Liver (tissue), 9 donors: Measurements from ENCODE around the gene KPNB1. TPM values are rescaled to one million over a fixed set of nuclear protein-coding genes. Genes with fewer than 3 reads are reported as not detected.

Source experiments
- DNase-seq: peaks from one replicate; pipeline ENCODE4 v3.0.0-alpha.2; 2017; ENCODE audit warnings: low spot score
- H3K27ac ChIP-seq, 2 donors: one replicate each; pipeline ENCODE4 v1.7.0; 2013; ENCODE audit warnings: inconsistent platforms in 2 of 2, low read length in 2 of 2, control low read depth in 1 of 2, low read depth in 1 of 2, mild to moderate bottlenecking in 1 of 2
- H3K27me3 ChIP-seq, 4 donors: one replicate each; pipeline versions ENCODE4 v1.6.1 to v1.7.0; 2013; ENCODE audit warnings: low read length in 3 of 4, inconsistent platforms in 1 of 4, mild to moderate bottlenecking in 1 of 4, moderate library complexity in 1 of 4; ENCODE audit not compliant: control insufficient read depth in 4 of 4, insufficient read depth in 4 of 4
- H3K36me3 ChIP-seq, 4 donors: one replicate each; pipeline versions ENCODE4 v1.6.1 to v1.7.0; 2013; ENCODE audit warnings: low read length in 3 of 4, mild to moderate bottlenecking in 3 of 4, low read depth in 1 of 4, moderate library complexity in 1 of 4; ENCODE audit not compliant: control insufficient read depth in 4 of 4, insufficient read depth in 3 of 4
- H3K4me1 ChIP-seq, 4 donors: one replicate each; pipeline versions ENCODE4 v1.6.1 to v1.7.0; 2013; ENCODE audit warnings: low read length in 3 of 4, mild to moderate bottlenecking in 3 of 4, moderate library complexity in 1 of 4; ENCODE audit not compliant: control insufficient read depth in 4 of 4, insufficient read depth in 4 of 4
- H3K4me3 ChIP-seq, 3 donors: one replicate each; pipeline versions ENCODE4 v1.6.1 to v1.7.0; 2013; ENCODE audit warnings: low read length in 3 of 3, control low read depth in 1 of 3, low read depth in 1 of 3, mild to moderate bottlenecking in 1 of 3
- H3K9ac ChIP-seq, 2 donors: one replicate each; pipeline ENCODE4 v1.7.0; 2013; ENCODE audit warnings: low read length in 2 of 2, mild to moderate bottlenecking in 2 of 2, moderate library complexity in 2 of 2, control low read depth in 1 of 2, low read depth in 1 of 2
- H3K9me3 ChIP-seq, 4 donors: one replicate each; pipeline versions ENCODE4 v1.6.1 to v1.7.0; 2013; ENCODE audit warnings: low read length in 3 of 4; ENCODE audit not compliant: control insufficient read depth in 4 of 4
- ATF3 ChIP-seq: IDR thresholded peaks from 2 replicates; pipeline ENCODE4 v1.6.1; 2016; ENCODE audit warnings: antibody characterized with exemption
- EGR1 ChIP-seq, 2 donors: IDR thresholded peaks; 2 replicates each; pipeline ENCODE4 v1.6.1; 2016 to 2018; ENCODE audit warnings: antibody characterized with exemption in 2 of 2, low read depth in 2 of 2
- FOXA2 ChIP-seq: IDR thresholded peaks from 2 replicates; pipeline ENCODE4 v1.6.1; 2016; ENCODE audit warnings: antibody characterized with exemption
- HNF4G ChIP-seq: IDR thresholded peaks from 2 replicates; pipeline ENCODE4 v1.6.1; 2016; ENCODE audit warnings: antibody characterized with exemption
- MAX ChIP-seq: IDR thresholded peaks from 2 replicates; pipeline ENCODE4 v1.6.1; 2016; ENCODE audit warnings: antibody characterized with exemption
- NR2F2 ChIP-seq: IDR thresholded peaks from 2 replicates; pipeline ENCODE4 v1.6.1; 2016; ENCODE audit warnings: antibody characterized with exemption
- RAD21 ChIP-seq, 2 donors: IDR thresholded peaks; 2 replicates each; pipeline ENCODE4 v1.6.1; 2016; ENCODE audit warnings: antibody characterized with exemption in 2 of 2, mild to moderate bottlenecking in 2 of 2
- REST ChIP-seq: IDR thresholded peaks from 2 replicates; pipeline ENCODE4 v1.6.1; 2016; ENCODE audit warnings: antibody characterized with exemption, mild to moderate bottlenecking
- SP1 ChIP-seq: IDR thresholded peaks from 2 replicates; pipeline ENCODE4 v1.6.1; 2018; ENCODE audit warnings: antibody characterized with exemption, mild to moderate bottlenecking
- YY1 ChIP-seq: IDR thresholded peaks from 2 replicates; pipeline ENCODE4 v1.6.1; 2016; ENCODE audit warnings: antibody characterized with exemption, mild to moderate bottlenecking
- ZBTB33 ChIP-seq: IDR thresholded peaks from 2 replicates; pipeline ENCODE4 v1.6.1; 2016; ENCODE audit warnings: antibody characterized with exemption
- WGBS: extraction: QIAGEN DNeasy Blood & Tissue Kit; methylation state at CpG from one replicate; pipeline ENCODE4 v1.1.7; 2013; 5-methylcytosine and 5-hydroxymethylcytosine counted together
- polyA plus RNA-seq, 2 donors: library from polyadenylated mRNA; stranded (reverse) in 1 of 2; unstranded in 1 of 2; fragments of 200-250 nt in 1 of 2; fragments of >200 nt in 1 of 2; fragmentation: Nextera tagmentation in 1 of 2; extraction: Ambion mirVana in 1 of 2; gene quantifications; one replicate each; pipeline versions ENCODE4 v1.2.1 to v1.2.3, GENCODE V29; 2013 to 2015
- total RNA-seq, 2 donors: library from RNA; depleted of rRNA; stranded (reverse); fragments of >200 nt; gene quantifications; one replicate each; pipeline ENCODE4 v1.2.3, GENCODE V29; 2014
- donor health status: healthy.
- donor health status: healthy.
- donor health status: healthy.
- donor health status: healthy.
- donor health status: healthy.

Gene KPNB1
- total and polyA plus RNA-seq, 4 donors, result 27.6 to 114 (median 75.0) TPM

DNA sequence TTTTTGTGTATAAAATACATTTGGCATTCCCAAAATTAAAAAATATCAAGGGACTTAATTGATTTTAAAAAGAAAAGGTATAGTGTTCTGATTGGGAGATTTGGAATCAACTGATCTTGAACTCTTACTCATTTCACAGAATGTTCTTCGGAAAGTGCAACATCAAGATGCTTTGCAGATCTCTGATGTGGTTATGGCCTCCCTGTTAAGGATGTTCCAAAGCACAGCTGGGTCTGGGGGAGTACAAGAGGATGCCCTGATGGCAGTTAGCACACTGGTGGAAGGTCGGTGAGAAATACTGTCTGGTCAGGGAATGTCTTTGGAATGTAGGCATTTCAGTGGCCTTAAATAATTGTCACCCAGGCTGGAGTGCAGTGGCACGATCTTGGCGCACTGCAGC, 24.8 kb downstream of the KPNB1 start:
- Histone ChIP-seq H3K9ac (no peak overlapping the region), H3K36me3 (peaks cover 42 to 96% (median 92%) of the 10 kb centered on the region in 4 donors), H3K4me1 (no peaks in the 10 kb centered on the region), H3K4me3 (no peak overlapping the region), H3K27me3 (no peaks in the 10 kb centered on the region), H3K9me3 (no peaks in the 10 kb centered on the region), H3K27ac (no peak overlapping the region)
- no peak for DNase-seq
- TF ChIP-seq SP1, result no peak
- no peak for TF ChIP-seq NR2F2
- no peak for TF ChIP-seq FOXA2
- no peak for TF ChIP-seq ATF3
- TF ChIP-seq ZBTB33, result no peak
- no peak for TF ChIP-seq REST
- no peak for TF ChIP-seq YY1
- TF ChIP-seq HNF4G, result no peak
- 93% methylated on average over 4 of the region's 4 CpGs for WGBS

- Histone ChIP-seq H3K9ac (no peak overlapping the region), H3K4me1 (no peaks in the 10 kb centered on the region), H3K36me3 (peaks cover 46 to 95% (median 90%) of the 10 kb centered on the region in 4 donors), H3K9me3 (no peaks in the 10 kb centered on the region), H3K27me3 (no peaks in the 10 kb centered on the region), H3K27ac (no peak overlapping the region), H3K4me3 (no peak overlapping the region)
- WGBS, result over 99% methylated on average over 2 of the region's 2 CpGs
- no peak for DNase-seq
- TF ChIP-seq ZBTB33 (no peak), MAX (no peak), YY1 (no peak), EGR1 (IDR thresholded peaks at IDR 0.05; ENCODE audit: low read depth in 2 of 2) (no peak), SP1 (no peak), FOXA2 (no peak), HNF4G (no peak), REST (no peak), RAD21 (IDR thresholded peaks at IDR 0.05) (no peak)
Observed at GRCh38 chr17:47675380-47676198, 25.9 kb downstream of the KPNB1 start.
